BE2C (cell line): Measurements from ENCODE around the gene PAQR7.

Source experiments
- DNase-seq: peaks from one replicate; pipeline ENCODE4 v3.0.0-alpha.2; 2020
- H3K27me3 ChIP-seq: fragments of 250-450 bp; sonication (Bioruptor Pico); 2 replicates; pipeline ENCODE4 v1.5.1; 2020; ENCODE audit warnings: mild to moderate bottlenecking
- H3K36me3 ChIP-seq: fragments of 250-450 bp; sonication (Bioruptor Pico); 2 replicates; pipeline ENCODE4 v1.5.1; 2020; ENCODE audit warnings: mild to moderate bottlenecking
- H3K4me1 ChIP-seq: fragments of 250-450 bp; sonication (Bioruptor Pico); 2 replicates; pipeline ENCODE4 v1.5.1; 2020
- H3K4me3 ChIP-seq: 2 replicates; pipeline ENCODE4 v1.5.1; 2011; ENCODE audit warnings: low read depth, low read length
- H3K9me3 ChIP-seq: fragments of 250-450 bp; sonication (Bioruptor Pico); 2 replicates; pipeline ENCODE4 v1.5.1; 2020
- CTCF ChIP-seq: IDR thresholded peaks from 2 replicates; pipeline ENCODE4 v1.5.1; 2012; ENCODE audit warnings: mild to moderate bottlenecking, low read depth, low read length

PAQR7 gene

GRCh38 chr1:25873120-25873519 lies 2.4 kb downstream of the PAQR7 start:
- H3K27me3 ChIP-seq: no peaks in the 10 kb centered on the region
- no peaks in the 10 kb centered on the region for H3K9me3 ChIP-seq
- no peak for TF ChIP-seq CTCF
- H3K4me1 ChIP-seq: no peaks in the 10 kb centered on the region
- H3K4me3 ChIP-seq: no peak overlapping the region
- no peaks in the 10 kb centered on the region for H3K36me3 ChIP-seq
- DNase-seq: no peak

GRCh38 chr1:25872713-25873112 lies 2.8 kb downstream of the PAQR7 start:
- TF ChIP-seq CTCF: no peak
- Histone ChIP-seq H3K4me1 (no peaks in the 10 kb centered on the region), H3K36me3 (no peaks in the 10 kb centered on the region), H3K9me3 (no peaks in the 10 kb centered on the region), H3K4me3 (no peak overlapping the region), H3K27me3 (no peaks in the 10 kb centered on the region)
- no peak for DNase-seq

- H3K9me3 ChIP-seq: no peaks in the 10 kb centered on the region
- no peaks in the 10 kb centered on the region for H3K27me3 ChIP-seq
- no peak for TF ChIP-seq CTCF
- H3K36me3 ChIP-seq: no peaks in the 10 kb centered on the region
- no peak overlapping the region for H3K4me3 ChIP-seq
- no peaks in the 10 kb centered on the region for H3K4me1 ChIP-seq
- no peak for DNase-seq
Observed at GRCh38 chr1:25871704-25872494, 3.6 kb downstream of the PAQR7 start.

GRCh38 chr1:25871086-25871703 lies 4.3 kb downstream of the PAQR7 start:
- Histone ChIP-seq H3K36me3 (no peaks in the 10 kb centered on the region), H3K27me3 (no peaks in the 10 kb centered on the region), H3K4me1 (no peaks in the 10 kb centered on the region), H3K9me3 (no peaks in the 10 kb centered on the region), H3K4me3 (no peak overlapping the region)
- no peak for TF ChIP-seq CTCF
- DNase-seq: no peak

- Histone ChIP-seq H3K4me3 (no peak overlapping the region), H3K36me3 (no peaks in the 10 kb centered on the region), H3K27me3 (no peaks in the 10 kb centered on the region), H3K4me1 (no peaks in the 10 kb centered on the region), H3K9me3 (no peaks in the 10 kb centered on the region)
- DNase-seq: no peak
- no peak for TF ChIP-seq CTCF
Observed at GRCh38 chr1:25870614-25871013, 4.9 kb downstream of the PAQR7 start.
